CD4-positive, alpha-beta T cell (primary cell): ENCODE measurements around the gene TRERF1. TPM values are rescaled to one million over a fixed set of nuclear protein-coding genes. Genes with fewer than 3 reads are reported as not detected.

ENCODE experiments used
- ATAC-seq: fragments of 200-7000 bp; cut with Tn5 transposase; one replicate; pipeline ENCODE4 v1.10.0; 2022; ENCODE audit warnings: mild to moderate bottlenecking; ENCODE audit not compliant: poor library complexity
- CTCF ChIA-PET: fragments of 350-600 bp; sonication (Branson Sonifier 250); formaldehyde crosslinking; loops from one replicate; lab custom pipeline; 2021; ENCODE audit warnings: antibody characterized with exemption, inconsistent platforms; lab: Charles Lee
- POLR2A ChIA-PET: fragments of 350-600 bp; sonication (Branson Sonifier 250); formaldehyde crosslinking; loops from one replicate; lab custom pipeline; 2021; ENCODE audit warnings: antibody characterized with exemption, inconsistent platforms; lab: Charles Lee
- DNase-seq, 14 experiments: peaks; one replicate each; pipeline ENCODE4 v3.0.0-alpha.2; 2013 to 2020; ENCODE audit warnings: mixed read lengths in 2 of 14
- H3K27ac ChIP-seq, 2 donors: one replicate each; pipeline versions ENCODE4 v1.5.1 to v1.7.0; 2013; ENCODE audit warnings: low read length in 2 of 2, low read depth in 1 of 2, mild to moderate bottlenecking in 1 of 2
- H3K27me3 ChIP-seq, 2 experiments: 1 replicate in 1 of 2; 2 replicates in 1 of 2; pipeline versions ENCODE4 v1.6.1 to v1.7.0; 2013; ENCODE audit warnings: low read length in 2 of 2, control low read depth in 1 of 2, mild to moderate bottlenecking in 1 of 2, moderate library complexity in 1 of 2; ENCODE audit not compliant: insufficient read depth in 2 of 2, control insufficient read depth in 1 of 2
- H3K36me3 ChIP-seq: one replicate; pipeline ENCODE4 v1.6.1; 2013; ENCODE audit warnings: low read length, control low read depth; ENCODE audit not compliant: insufficient read depth
- H3K4me1 ChIP-seq: one replicate; pipeline ENCODE4 v1.6.1; 2013; ENCODE audit warnings: low read length, control low read depth; ENCODE audit not compliant: insufficient read depth
- H3K4me3 ChIP-seq: one replicate; pipeline ENCODE4 v1.5.1; 2013; ENCODE audit warnings: mild to moderate bottlenecking, low read length, moderate library complexity
- H3K9me3 ChIP-seq, 2 experiments: 1 replicate in 1 of 2; 2 replicates in 1 of 2; pipeline versions ENCODE4 v1.6.1 to v1.7.0; 2013; ENCODE audit warnings: low read length in 2 of 2, mild to moderate bottlenecking in 2 of 2, control low read depth in 1 of 2, moderate library complexity in 1 of 2; ENCODE audit not compliant: control insufficient read depth in 1 of 2, insufficient read depth in 1 of 2
- H3K27ac Mint-ChIP-seq: one replicate; pipeline ENCODE4 v1.8.0; 2020; ENCODE audit warnings: mixed read lengths
- H3K27me3 Mint-ChIP-seq: one replicate; pipeline ENCODE4 v1.8.0; 2021; ENCODE audit warnings: mixed read lengths
- H3K36me3 Mint-ChIP-seq: one replicate; pipeline ENCODE4 v1.8.0; 2021; ENCODE audit warnings: low read depth, mixed read lengths
- H3K4me1 Mint-ChIP-seq: one replicate; pipeline ENCODE4 v1.8.0; 2021; ENCODE audit warnings: low read depth, mixed read lengths
- H3K4me3 Mint-ChIP-seq: one replicate; pipeline ENCODE4 v1.8.0; 2020; ENCODE audit warnings: mild to moderate bottlenecking, mixed read lengths
- H3K9me3 Mint-ChIP-seq: one replicate; pipeline ENCODE4 v1.8.0; 2020; ENCODE audit warnings: mixed read lengths
- CTCF ChIP-seq: fragments of 200-600 bp; IDR thresholded peaks from one replicate; pipeline ENCODE4 v1.8.0; 2022; ENCODE audit warnings: antibody characterized with exemption, mild to moderate bottlenecking
- intact Hi-C, 2 experiments: fragments of 100-400 bp; cut with DNase I in 1 of 2; cut with micrococcal nuclease in 1 of 2; formaldehyde crosslinking; loops; one replicate each; pipeline versions ENCODE4 v1.15.1 to v1.9.0; 2023 to 2025; cut with DNase I, micrococcal nuclease
- total RNA-seq, 174 experiments: library from RNA in 2 of 174; stranded (reverse) in 2 of 174; gene quantifications; one replicate each; pipeline ENCODE4 v1.2.3 and lab custom pipeline; 2021 to 2026

The TRERF1 gene
- total RNA-seq, 2 experiments from 2014 or later: 31.0 to 31.7 TPM

GRCh38 chr6:42276034-42276890 lies 175.5 kb downstream of the TRERF1 start:
- peaks cover 35% of the 10 kb centered on the region for H3K4me1 ChIP-seq
- H3K27me3 ChIP-seq: no peaks in the 10 kb centered on the region
- H3K9me3 ChIP-seq: no peaks in the 10 kb centered on the region
- intact Hi-C loops: no loop called here
- no peak overlapping the region for H3K27ac ChIP-seq
- H3K4me3 Mint-ChIP-seq: no peak overlapping the region
- TF ChIP-seq CTCF: no peak
- H3K9me3 Mint-ChIP-seq: no peaks in the 10 kb centered on the region
- H3K36me3 Mint-ChIP-seq: peaks cover 4% of the 10 kb centered on the region
- ChIA-PET POLR2A (no interaction called here), CTCF (interaction anchor here (2.9 kb wide), 1 partner anchor 271 kb away, joined by 13 read pairs; no protein-coding TSS in a partner anchor)
- peaks cover 34% of the 10 kb centered on the region for H3K4me1 Mint-ChIP-seq
- no peak overlapping the region for H3K4me3 ChIP-seq
- H3K27me3 Mint-ChIP-seq: no peaks in the 10 kb centered on the region
- peak overlapping the region; percentile 67 for H3K27ac Mint-ChIP-seq
- no peak for ATAC-seq
- H3K36me3 ChIP-seq: no peaks in the 10 kb centered on the region
- no peak for DNase-seq

DNA sequence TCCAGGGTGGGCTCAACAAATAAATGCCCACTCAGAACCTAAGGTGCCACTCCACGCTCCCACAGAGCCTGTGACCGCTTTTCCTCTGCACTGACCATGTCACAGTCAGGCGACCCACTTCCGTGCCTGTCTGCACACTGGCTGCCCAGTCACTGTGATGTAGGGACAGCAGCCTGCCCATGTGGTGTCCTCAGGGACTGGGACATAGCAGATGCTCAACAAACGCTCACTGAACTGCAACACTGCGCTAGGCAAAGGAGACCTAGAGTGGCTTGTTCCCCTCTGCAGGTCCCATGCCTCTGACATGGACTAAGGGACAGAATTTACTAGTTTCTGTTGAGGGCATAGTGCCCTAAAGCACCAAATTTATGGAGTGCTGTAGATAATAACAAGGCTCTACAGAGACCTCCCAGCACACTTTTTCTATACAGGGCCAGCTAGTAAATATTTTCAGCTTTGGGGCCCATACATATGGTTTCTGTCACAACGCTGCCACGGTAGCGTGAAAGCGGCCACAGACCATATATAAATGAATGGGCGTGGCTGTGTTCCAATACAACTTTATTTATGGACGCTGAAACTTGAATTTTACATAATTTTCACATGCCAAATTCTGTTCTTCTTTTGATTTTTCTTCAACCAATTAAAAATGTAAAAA lies 176.2 kb downstream of the TRERF1 start:
- Mint-ChIP-seq H3K4me1 (peaks cover 26% of the 10 kb centered on the region), H3K36me3 (peaks cover 4% of the 10 kb centered on the region), H3K4me3 (no peak overlapping the region), H3K27ac (peak overlapping the region; percentile 67), H3K9me3 (no peaks in the 10 kb centered on the region), H3K27me3 (no peaks in the 10 kb centered on the region)
- ATAC-seq (no peak), DNase-seq (no peak)
- no peak overlapping the region for H3K4me3 ChIP-seq
- ChIA-PET POLR2A (no interaction called here), CTCF (no interaction called here)
- intact Hi-C loops: no loop called here
- TF ChIP-seq CTCF: no peak
- no peak overlapping the region for H3K27ac ChIP-seq
- H3K36me3 ChIP-seq: no peaks in the 10 kb centered on the region
- H3K9me3 ChIP-seq: no peaks in the 10 kb centered on the region
- peaks cover 28% of the 10 kb centered on the region for H3K4me1 ChIP-seq
- no peaks in the 10 kb centered on the region for H3K27me3 ChIP-seq

- intact Hi-C loops: no loop called here
- H3K4me1 Mint-ChIP-seq: peaks cover 27% of the 10 kb centered on the region
- POLR2A ChIA-PET: no interaction called here
- CTCF ChIA-PET: no interaction called here
- H3K9me3 ChIP-seq: no peaks in the 10 kb centered on the region
- TF ChIP-seq CTCF: no peak
- H3K9me3 Mint-ChIP-seq: no peaks in the 10 kb centered on the region
- H3K36me3 Mint-ChIP-seq: peaks cover 10% of the 10 kb centered on the region
- no peak for ATAC-seq
- no peaks in the 10 kb centered on the region for H3K27me3 ChIP-seq
- H3K36me3 ChIP-seq: no peaks in the 10 kb centered on the region
- no peak overlapping the region for H3K27ac Mint-ChIP-seq
- no peak overlapping the region for H3K4me3 Mint-ChIP-seq
- no peak overlapping the region for H3K27ac ChIP-seq
- H3K4me3 ChIP-seq: no peak overlapping the region
- peaks cover 22% of the 10 kb centered on the region for H3K4me1 ChIP-seq
- H3K27me3 Mint-ChIP-seq: no peaks in the 10 kb centered on the region
- no peak for DNase-seq
These were observed 176.8 kb downstream of the TRERF1 start for GRCh38 chr6:42274898-42275297.
